Measurements from ENCODE around the gene CLEC18B.
A peak's percentile ranks its signal among the peaks of the same experiment; 100 is the strongest.
"Not testable (repeated sequence)": the region's sequence is repeated elsewhere in the genome, so short reads cannot be mapped to it uniquely, and the experiment has no call there.

The CLEC18B gene

GRCh38 chr16:74404148-74404933 is 16.9 kb downstream of the CLEC18B start:
- not testable (repeated sequence) for DNase-seq

DNA sequence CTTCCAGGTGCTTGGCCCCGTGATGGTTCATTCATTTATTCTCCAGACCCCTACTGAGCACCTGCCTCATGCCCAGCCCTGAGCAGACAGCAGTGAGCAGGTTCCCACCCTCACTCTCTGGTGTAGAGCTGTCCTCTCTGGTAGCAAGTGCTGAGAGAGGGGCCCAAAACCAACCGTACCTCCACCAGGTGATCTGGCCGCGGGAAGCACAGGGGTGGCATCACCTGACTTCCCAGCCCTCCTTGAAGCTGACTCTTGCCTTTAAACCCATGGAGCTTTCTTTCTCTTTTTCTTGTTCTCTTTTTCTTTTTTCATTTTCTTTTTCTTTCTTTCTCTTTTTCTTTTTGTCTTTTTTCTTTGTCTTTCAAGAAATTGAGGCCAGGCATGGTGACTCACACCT is 21.0 kb downstream of the CLEC18B start:
- not testable (repeated sequence) for DNase-seq

DNA sequence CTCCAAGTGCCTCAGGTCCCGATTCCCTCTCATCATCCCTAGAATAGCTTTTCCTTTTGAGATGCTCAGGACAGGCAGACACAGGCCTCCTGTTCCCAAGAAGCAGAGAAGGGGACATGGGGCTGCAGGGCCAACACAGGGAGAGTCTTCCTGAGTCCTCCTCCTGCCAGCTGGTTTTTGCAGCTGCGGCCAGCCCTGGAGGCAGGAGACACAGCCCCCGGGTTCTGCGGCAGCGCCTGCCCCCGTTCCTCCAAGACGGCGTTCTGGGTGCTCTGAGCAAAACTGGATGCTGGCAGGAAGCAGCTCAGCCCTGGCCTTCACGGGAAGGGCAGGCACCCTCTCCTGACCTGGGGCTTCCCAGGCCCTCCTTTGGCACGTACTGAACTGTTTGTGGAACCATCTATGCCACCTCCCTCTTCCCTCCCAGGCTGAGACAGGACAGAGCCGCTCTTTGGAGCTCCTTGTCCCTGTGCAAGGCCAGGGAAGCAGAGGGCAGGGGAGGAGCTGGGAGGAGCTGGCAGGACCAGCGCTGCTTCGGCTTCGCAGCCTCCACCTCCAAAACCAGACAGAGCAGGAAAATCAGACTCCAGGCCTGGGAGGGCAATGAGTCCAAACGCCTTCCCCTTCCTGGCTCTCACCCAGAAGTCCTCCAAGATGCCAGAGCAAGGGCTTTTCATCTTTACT is 22.9 kb downstream of the CLEC18B start:
- DNase-seq, result not testable (repeated sequence)

GRCh38 chr16:74396521-74397017 is 24.7 kb downstream of the CLEC18B start:
- DNase-seq, result not testable (repeated sequence)

DNA sequence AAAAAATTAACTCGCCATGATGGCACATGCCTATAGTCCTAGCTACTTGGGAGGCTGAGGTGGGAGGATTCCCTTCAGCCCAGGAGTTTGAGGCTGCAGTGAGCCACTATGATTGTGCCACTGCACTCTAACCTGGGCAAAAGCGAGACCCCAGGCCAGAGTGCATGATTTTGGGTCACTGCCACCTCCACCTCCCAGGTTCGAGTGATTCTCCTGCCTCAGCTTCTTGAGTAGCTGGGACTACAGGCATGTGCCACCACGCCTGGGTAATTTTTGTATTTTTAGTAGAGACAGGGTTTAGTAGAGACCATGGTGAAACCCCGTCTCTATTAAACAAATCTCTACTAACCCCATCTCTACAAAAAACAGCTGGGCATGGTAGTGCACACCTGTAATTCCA is 26.7 kb downstream of the CLEC18B start:
- DNase-seq, result not testable (repeated sequence)

DNA sequence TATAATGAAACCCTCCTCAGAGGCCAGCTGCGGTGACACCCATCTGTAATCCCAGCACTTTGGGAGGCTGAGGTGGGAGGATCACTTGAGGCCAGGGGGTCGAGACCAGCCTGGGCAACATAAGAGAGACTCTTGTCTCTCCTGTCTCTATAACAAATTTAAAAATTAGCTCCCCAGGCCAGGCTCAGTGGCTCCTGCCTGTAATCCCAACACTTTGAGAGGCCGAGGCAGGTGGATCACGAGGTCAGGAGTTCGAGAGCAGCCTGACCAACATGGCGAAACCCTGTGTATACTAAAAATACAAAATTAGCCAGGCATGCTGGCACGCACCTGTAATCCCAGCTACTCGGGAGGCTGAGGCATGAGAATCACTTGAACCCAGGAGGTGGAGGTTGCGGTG is 27.1 kb downstream of the CLEC18B start:
- not testable (repeated sequence) for DNase-seq

DNA sequence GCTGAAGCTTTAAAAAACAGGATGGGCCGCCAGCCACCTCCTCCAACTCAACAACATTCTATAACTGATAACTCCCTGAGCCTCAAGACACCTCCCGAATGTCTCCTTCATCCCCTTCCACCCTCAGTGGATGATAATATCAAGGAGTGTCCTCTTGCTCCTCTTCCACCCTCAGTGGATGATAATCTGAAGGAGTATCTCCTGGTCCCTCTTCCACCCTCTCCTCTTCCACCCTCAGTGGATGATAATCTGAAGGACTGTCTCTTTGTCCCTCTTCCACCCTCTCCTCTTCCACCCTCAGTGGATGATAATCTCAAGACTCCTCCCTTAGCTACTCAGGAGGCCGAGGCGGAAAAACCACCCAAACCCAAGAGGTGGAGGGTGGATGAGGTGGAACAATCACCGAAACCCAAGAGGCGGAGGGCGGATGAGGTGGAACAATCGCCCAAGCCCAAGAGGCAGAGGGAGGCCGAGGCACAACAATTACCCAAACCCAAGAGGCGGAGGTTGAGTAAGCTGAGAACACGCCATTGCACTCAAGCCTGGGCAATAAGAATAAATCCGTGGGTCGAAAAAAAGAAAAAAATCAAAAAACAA is 29.7 kb downstream of the CLEC18B start:
- not testable (repeated sequence) for DNase-seq

DNA sequence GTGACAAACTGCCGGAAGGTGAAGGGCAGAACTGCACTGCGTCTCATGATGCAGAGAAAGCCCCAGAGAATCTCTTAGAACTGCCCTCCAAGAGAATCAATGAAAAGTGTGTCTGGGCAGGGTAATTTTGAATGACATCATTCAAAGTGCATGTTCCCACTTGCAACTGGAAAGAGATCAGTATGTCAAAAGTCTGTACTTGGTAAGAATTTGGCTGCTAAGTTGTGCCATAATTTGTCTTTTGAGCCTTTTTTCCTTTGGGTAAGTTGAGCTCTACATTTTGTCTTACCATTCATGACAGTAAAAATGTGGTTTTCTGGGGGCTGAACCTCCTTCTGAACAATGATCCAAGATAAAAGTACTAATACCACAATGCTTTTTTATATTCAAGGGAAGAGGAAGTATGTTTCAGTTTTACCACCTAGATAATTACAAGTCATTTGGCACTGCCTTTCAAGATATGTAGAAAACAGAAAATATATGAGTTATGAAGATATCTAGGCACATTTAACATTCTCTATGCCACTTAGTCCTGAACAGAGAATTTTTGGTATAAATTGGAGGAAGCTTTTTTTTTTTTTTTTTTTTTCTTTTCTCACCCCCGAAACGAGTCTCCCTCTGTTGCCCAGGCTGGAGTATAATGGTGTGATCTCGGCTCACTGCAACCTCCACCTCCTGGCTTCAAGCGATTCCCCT is 38.8 kb downstream of the CLEC18B start:
- DNase-seq, result not testable (repeated sequence)

- DNase-seq, result not testable (repeated sequence)
These were observed 47.5 kb downstream of the CLEC18B start for GRCh38 chr16:74373847-74374184.

GRCh38 chr16:74372953-74373846 is 48.1 kb downstream of the CLEC18B start:
- DNase-seq, result no peak

DNA sequence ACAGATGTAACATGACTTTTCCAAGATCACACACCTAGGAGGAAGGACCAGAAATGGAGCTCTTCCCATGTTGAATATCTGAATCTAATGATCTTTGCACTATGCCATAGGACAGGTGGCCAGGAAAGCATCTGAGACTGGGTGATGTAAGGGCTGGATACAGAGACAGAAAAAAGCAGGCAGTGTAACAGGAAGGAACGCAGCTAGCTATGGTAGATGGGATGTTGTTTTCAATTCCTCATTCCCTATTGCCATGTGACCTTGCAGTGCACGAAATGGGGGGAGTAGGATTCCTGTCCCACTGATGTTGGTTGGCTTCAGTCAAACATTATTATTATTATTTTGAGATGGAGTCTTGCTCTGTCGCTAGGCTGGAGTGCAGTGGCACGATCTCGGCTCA is 48.9 kb downstream of the CLEC18B start:
- no peak for DNase-seq

DNA sequence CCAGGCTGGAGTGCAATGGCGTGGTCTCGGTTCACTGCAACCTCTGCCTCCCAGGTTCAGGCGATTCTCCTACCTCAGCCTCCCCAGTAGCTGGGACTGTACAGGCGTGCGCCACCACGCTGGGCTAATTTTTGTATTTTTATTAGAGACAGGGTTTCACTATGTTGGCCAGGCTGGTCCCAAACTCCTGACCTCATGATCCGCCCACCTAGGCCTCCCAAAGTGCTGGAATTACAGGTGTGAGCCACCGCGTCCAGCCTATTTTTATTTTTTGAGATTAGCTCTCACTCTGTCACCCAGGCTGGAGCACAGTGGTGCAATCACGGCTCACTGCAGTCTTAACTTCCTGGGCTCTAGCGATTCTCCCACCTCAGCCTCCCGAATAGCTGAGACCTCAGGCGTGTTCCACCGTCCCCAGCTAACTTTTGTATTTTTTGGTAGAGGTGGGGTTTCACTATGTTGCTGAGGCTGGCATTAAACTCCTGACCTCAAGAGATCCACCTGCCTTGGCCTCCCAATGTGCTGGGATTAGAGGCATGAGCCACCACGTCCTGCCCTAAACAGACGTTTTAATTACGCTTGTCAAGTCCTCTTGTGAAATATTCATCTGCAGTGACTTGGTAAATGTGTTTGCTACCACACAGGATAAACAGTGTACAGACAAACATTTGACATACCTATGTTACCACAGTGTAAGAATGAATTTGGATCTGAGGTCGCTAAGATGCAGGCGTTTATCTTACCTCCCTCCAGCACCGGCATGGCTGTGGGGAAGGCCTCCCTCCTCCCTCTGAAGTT is 50.7 kb downstream of the CLEC18B start:
- not testable (repeated sequence) for DNase-seq

GRCh38 chr16:74368002-74368911 is 53.0 kb downstream of the CLEC18B start:
- DNase-seq, result peak; percentile 56

GRCh38 chr16:74367469-74368001 is 53.7 kb downstream of the CLEC18B start:
- DNase-seq, result not testable (repeated sequence)

GRCh38 chr16:74361646-74362610 is 59.4 kb downstream of the CLEC18B start:
- not testable (repeated sequence) for DNase-seq

All from NCI-H1694 (cell line).